Astrocyte (in vitro differentiated cells and primary cell): ENCODE results near the gene HNRNPUL1. TPM values are rescaled to one million over a fixed set of nuclear protein-coding genes. Genes with fewer than 3 reads are reported as not detected.

ENCODE experiments used
- DNase-seq: peaks from one replicate; pipeline ENCODE4 v3.0.0-alpha.2; 2010; ENCODE audit warnings: low read depth
- FAIRE-seq: peaks from 2 replicates; lab custom pipeline; 2011; peaks lifted over from hg19 to GRCh38; lab: Jason Lieb, UNC
- H2AFZ ChIP-seq: 2 replicates; pipeline ENCODE4 v1.6.0; 2012; ENCODE audit warnings: low read depth, low read length, inconsistent platforms
- H3K27ac ChIP-seq: 2 replicates; pipeline ENCODE4 v1.5.1; 2011; ENCODE audit warnings: low read depth, low read length, inconsistent platforms
- H3K27me3 ChIP-seq: 2 replicates; pipeline ENCODE4 v1.6.0; 2011; ENCODE audit warnings: low read length, inconsistent platforms; ENCODE audit not compliant: insufficient read depth
- H3K36me3 ChIP-seq: 2 replicates; pipeline ENCODE4 v1.5.1; 2011; ENCODE audit warnings: low read length, inconsistent platforms; ENCODE audit not compliant: insufficient read depth
- H3K4me1 ChIP-seq: 2 replicates; pipeline ENCODE4 v1.5.1; 2011; ENCODE audit warnings: low read length, inconsistent platforms; ENCODE audit not compliant: insufficient read depth
- H3K4me2 ChIP-seq: 2 replicates; pipeline ENCODE4 v1.6.0; 2012; ENCODE audit warnings: low read length, inconsistent platforms
- H3K4me3 ChIP-seq: 2 replicates; pipeline ENCODE4 v1.5.1; 2011; ENCODE audit warnings: low read depth, mild to moderate bottlenecking, low read length, inconsistent platforms; ENCODE audit not compliant: insufficient read depth
- H3K79me2 ChIP-seq: 2 replicates; pipeline ENCODE4 v1.6.0; 2012; ENCODE audit warnings: mild to moderate bottlenecking, low read length, inconsistent platforms; ENCODE audit not compliant: insufficient read depth
- H3K9ac ChIP-seq: 2 replicates; pipeline ENCODE4 v1.6.0; 2012; ENCODE audit warnings: mild to moderate bottlenecking, low read length, inconsistent platforms
- H3K9me3 ChIP-seq: 2 replicates; pipeline ENCODE4 v1.5.1; 2012; ENCODE audit warnings: low read depth, mild to moderate bottlenecking, low read length, inconsistent platforms; ENCODE audit not compliant: insufficient read depth
- H4K20me1 ChIP-seq: 2 replicates; pipeline ENCODE4 v1.6.0; 2012; ENCODE audit warnings: low read length, inconsistent platforms; ENCODE audit not compliant: insufficient read depth
- H3K27ac Mint-ChIP-seq: one replicate; pipeline ENCODE4 v1.8.0; 2021; ENCODE audit warnings: mild to moderate bottlenecking, mixed read lengths; ENCODE audit not compliant: unreplicated experiment
- H3K27me3 Mint-ChIP-seq: one replicate; pipeline ENCODE4 v1.8.0; 2021; ENCODE audit warnings: low read depth, mixed read lengths; ENCODE audit not compliant: unreplicated experiment
- H3K36me3 Mint-ChIP-seq: one replicate; pipeline ENCODE4 v1.8.0; 2021; ENCODE audit warnings: low read depth, mixed read lengths; ENCODE audit not compliant: unreplicated experiment
- H3K4me1 Mint-ChIP-seq: one replicate; pipeline ENCODE4 v1.8.0; 2021; ENCODE audit warnings: low read depth, mixed read lengths; ENCODE audit not compliant: unreplicated experiment
- H3K4me3 Mint-ChIP-seq: one replicate; pipeline ENCODE4 v1.8.0; 2021; ENCODE audit warnings: mild to moderate bottlenecking, moderate library complexity, mixed read lengths; ENCODE audit not compliant: unreplicated experiment
- H3K9me3 Mint-ChIP-seq: one replicate; pipeline ENCODE4 v1.8.0; 2021; ENCODE audit warnings: mild to moderate bottlenecking, mixed read lengths; ENCODE audit not compliant: unreplicated experiment
- EZH2 ChIP-seq: IDR thresholded peaks from 2 replicates; pipeline ENCODE4 v1.6.1; 2012; ENCODE audit warnings: mild to moderate bottlenecking, low read length, inconsistent platforms; ENCODE audit not compliant: insufficient read depth
- total RNA-seq: library from RNA; stranded (reverse); gene quantifications from 2 replicates; pipeline ENCODE4 v1.2.1, GENCODE V29; 2021
- TF ChIP-seq, protein P1 (sequence below): IDR thresholded peaks from 2 replicates; pipeline ENCODE4 v1.5.1; 2011; ENCODE audit warnings: low read depth, mild to moderate bottlenecking, inconsistent platforms, low read length, moderate library complexity; ENCODE audit not compliant: insufficient read depth

HNRNPUL1 gene
- total RNA-seq, 1 donor from 2014 or later = 174 TPM

DNA sequence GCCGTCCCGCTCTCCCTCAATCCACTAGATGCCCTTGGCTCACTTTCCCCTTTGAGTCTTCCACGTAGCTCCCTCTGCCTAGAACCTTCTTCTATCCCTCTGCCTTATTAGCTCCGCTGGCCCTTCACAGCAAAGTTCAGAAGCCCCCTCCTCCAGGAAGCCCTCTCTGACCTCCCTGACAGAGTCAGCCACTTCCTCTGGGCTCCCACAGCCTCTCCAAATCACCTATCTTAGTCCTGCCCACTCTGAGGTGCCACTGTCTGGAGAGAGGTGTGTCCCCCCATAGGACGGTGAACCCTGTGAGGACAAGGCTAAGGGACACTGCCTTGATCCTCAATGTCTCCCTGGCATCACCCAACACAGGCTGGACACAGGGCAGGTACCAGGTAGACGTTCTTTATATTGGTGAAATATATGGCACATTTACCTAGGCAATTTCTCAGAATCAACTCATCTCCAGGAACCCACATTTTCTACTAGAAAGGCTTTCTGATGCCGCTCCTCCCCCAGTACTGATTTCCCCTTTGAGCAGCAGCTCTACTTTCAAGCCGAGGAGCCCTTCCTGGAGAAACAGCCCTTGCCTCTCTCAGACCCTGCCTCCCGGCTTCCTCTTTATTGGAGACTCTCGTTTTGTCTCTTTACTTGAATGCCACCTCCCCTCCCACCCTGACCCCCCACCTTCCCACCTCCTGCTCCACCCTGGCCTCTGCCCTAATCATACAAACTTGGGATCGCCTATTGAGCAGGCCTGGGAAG is 93.0 kb downstream of the HNRNPUL1 start:
- TF ChIP-seq EZH2 = no peak
- TF ChIP-seq, protein P1, sequence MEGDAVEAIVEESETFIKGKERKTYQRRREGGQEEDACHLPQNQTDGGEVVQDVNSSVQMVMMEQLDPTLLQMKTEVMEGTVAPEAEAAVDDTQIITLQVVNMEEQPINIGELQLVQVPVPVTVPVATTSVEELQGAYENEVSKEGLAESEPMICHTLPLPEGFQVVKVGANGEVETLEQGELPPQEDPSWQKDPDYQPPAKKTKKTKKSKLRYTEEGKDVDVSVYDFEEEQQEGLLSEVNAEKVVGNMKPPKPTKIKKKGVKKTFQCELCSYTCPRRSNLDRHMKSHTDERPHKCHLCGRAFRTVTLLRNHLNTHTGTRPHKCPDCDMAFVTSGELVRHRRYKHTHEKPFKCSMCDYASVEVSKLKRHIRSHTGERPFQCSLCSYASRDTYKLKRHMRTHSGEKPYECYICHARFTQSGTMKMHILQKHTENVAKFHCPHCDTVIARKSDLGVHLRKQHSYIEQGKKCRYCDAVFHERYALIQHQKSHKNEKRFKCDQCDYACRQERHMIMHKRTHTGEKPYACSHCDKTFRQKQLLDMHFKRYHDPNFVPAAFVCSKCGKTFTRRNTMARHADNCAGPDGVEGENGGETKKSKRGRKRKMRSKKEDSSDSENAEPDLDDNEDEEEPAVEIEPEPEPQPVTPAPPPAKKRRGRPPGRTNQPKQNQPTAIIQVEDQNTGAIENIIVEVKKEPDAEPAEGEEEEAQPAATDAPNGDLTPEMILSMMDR = no peak
- Histone ChIP-seq H3K9ac (no peak overlapping the region), H2AFZ (no peak overlapping the region), H3K4me1 (peaks cover 4% of the 10 kb centered on the region), H3K9me3 (no peaks in the 10 kb centered on the region), H3K36me3 (no peaks in the 10 kb centered on the region), H4K20me1 (peaks cover 16% of the 10 kb centered on the region), H3K27me3 (no peaks in the 10 kb centered on the region), H3K27ac (no peak overlapping the region), H3K4me2 (no peak overlapping the region), H3K79me2 (peaks cover 13% of the 10 kb centered on the region), H3K4me3 (no peak overlapping the region)
- peaks cover 22% of the 10 kb centered on the region for H3K36me3 Mint-ChIP-seq
- H3K4me1 Mint-ChIP-seq = peaks cover 2% of the 10 kb centered on the region
- H3K4me3 Mint-ChIP-seq = no peak overlapping the region
- FAIRE-seq = no peak
- H3K27me3 Mint-ChIP-seq = no peaks in the 10 kb centered on the region
- H3K9me3 Mint-ChIP-seq = no peaks in the 10 kb centered on the region
- no peak overlapping the region for H3K27ac Mint-ChIP-seq
- no peak for DNase-seq

Other genes with a start within 250 kb of the HNRNPUL1 start
- gene CYP2A13, start 175.9 kb upstream of the HNRNPUL1 start, total RNA-seq = not detected in 2 replicates
- gene CYP2F1, start 149.9 kb upstream of the HNRNPUL1 start, total RNA-seq = not detected in 2 replicates
- gene CYP2S1, start 71.2 kb upstream of the HNRNPUL1 start, total RNA-seq = 6.2 and 11.1 TPM in 2 replicates
- 134 and 156 TPM in 2 replicates for gene AXL, start 45.1 kb upstream of the HNRNPUL1 start, total RNA-seq
- 15.2 and 18.1 TPM in 2 replicates for gene CCDC97, start 45.8 kb downstream of the HNRNPUL1 start, total RNA-seq
- 155 and 199 TPM in 2 replicates for gene TGFB1, start 89.5 kb downstream of the HNRNPUL1 start, total RNA-seq
- gene B9D2, start 99.8 kb downstream of the HNRNPUL1 start, total RNA-seq = 5.5 and 5.9 TPM in 2 replicates
- 7.4 and 8.9 TPM in 2 replicates for gene TMEM91, start 112.2 kb downstream of the HNRNPUL1 start, total RNA-seq
- gene EXOSC5, start 133.0 kb downstream of the HNRNPUL1 start, total RNA-seq = 18.3 and 19.8 TPM in 2 replicates
- gene BCKDHA, start 133.4 kb downstream of the HNRNPUL1 start, total RNA-seq = 9.2 and 9.8 TPM in 2 replicates
- 2.5 and 3.0 TPM in 2 replicates for gene B3GNT8, start 163.0 kb downstream of the HNRNPUL1 start, total RNA-seq
- 57.5 and 60.3 TPM in 2 replicates for gene DMAC2, start 175.5 kb downstream of the HNRNPUL1 start, total RNA-seq
- gene ERICH4, start 178.8 kb downstream of the HNRNPUL1 start, total RNA-seq = not detected in 2 replicates